ENCODE measurements around the gene GNMT. TPM values are rescaled to one million over a fixed set of nuclear protein-coding genes. Genes with fewer than 3 reads are reported as not detected.

The GNMT gene
- polyA plus RNA-seq, 1 of the 3 experiments (the other 2 are of a cell fraction): 2.0 TPM

DNA sequence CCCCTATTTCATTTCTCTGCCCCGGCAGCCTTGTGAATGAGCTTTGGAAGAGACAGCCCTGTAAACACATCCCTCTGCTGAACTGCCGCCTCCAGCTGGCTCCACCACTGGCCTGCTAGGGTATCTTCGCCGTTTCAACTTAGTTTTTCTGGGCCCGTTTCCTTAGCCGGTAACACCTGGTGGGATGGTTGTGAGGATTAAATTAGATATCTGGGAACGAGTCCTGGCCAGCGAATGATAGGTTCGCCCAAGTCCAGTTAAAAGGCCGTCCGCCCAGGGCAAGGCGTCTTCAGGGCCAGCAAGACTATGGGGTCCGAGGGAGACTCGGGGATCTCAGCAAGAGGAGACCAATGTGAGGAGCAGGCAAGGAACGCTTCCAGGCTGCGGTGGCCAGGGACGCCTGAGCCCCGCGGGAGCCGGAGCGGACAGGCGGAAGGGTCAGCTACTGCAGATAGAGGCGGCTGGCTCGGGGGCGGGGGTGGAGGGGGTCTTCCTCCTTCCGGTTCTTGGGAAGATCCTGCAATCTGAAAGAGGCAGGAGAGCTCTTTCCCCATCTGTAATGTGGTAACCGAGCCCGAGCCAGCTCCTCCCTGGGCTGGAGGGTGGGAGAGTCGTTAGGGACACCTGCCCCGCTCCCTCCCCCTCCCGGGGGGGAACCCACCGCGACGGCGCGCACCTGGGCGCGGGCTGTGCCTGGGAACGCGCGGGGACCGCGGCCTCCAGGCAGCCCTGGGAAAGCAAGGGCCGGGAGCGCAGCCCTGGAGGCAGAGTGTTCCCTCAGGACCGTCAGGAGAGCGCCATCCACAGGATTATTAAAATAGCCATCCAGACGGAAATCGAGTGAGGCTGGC lies 49.2 kb upstream of the GNMT start:
- H2AFZ ChIP-seq (ENCODE audit: low read depth): no peak overlapping the region
- no peaks in the 10 kb centered on the region for H3K79me2 ChIP-seq (ENCODE audit: insufficient read depth)
- no peaks in the 10 kb centered on the region for H3K36me3 ChIP-seq (replicated peaks in 1 of 2; ENCODE audit: control insufficient read depth in 1 of 2, insufficient read depth in 2 of 2, low read length in 1 of 2)
- no peaks in the 10 kb centered on the region for H3K9me2 ChIP-seq
- no peak overlapping the region for H3K9ac ChIP-seq
- H3K4me3 ChIP-seq (ENCODE audit: low read depth in 2 of 2, low read length in 1 of 2): no peak overlapping the region
- ChIA-PET POLR2A (no interaction called here), CTCF (interaction anchor here (0.9 to 1.6 kb wide), 2 partner anchors 11 to 232 kb away, joined by 3 to 7 read pairs; no protein-coding TSS in a partner anchor)
- TF ChIP-seq RCOR1 (IDR thresholded peaks at IDR 0.05; ENCODE audit: low read length) (no peak), SMC3 (IDR thresholded peaks at IDR 0.05; ENCODE audit: low read depth, low read length) (no peak), JUND (IDR thresholded peaks at IDR 0.05) (no peak), SIN3A (IDR thresholded peaks at IDR 0.05; ENCODE audit: borderline replicate concordance, low read depth, low read length) (no peak), FOXM1 (IDR thresholded peaks at IDR 0.05; ENCODE audit: low read depth) (no peak), EP300 (IDR thresholded peaks at IDR 0.05; ENCODE audit: borderline replicate concordance in 1 of 2, low read depth in 1 of 2, low read length in 1 of 2) (no peak), GATA2 (CRISPR knock-in tag; IDR thresholded peaks at IDR 0.05) (no peak)
- TF ChIP-seq, protein P1, sequence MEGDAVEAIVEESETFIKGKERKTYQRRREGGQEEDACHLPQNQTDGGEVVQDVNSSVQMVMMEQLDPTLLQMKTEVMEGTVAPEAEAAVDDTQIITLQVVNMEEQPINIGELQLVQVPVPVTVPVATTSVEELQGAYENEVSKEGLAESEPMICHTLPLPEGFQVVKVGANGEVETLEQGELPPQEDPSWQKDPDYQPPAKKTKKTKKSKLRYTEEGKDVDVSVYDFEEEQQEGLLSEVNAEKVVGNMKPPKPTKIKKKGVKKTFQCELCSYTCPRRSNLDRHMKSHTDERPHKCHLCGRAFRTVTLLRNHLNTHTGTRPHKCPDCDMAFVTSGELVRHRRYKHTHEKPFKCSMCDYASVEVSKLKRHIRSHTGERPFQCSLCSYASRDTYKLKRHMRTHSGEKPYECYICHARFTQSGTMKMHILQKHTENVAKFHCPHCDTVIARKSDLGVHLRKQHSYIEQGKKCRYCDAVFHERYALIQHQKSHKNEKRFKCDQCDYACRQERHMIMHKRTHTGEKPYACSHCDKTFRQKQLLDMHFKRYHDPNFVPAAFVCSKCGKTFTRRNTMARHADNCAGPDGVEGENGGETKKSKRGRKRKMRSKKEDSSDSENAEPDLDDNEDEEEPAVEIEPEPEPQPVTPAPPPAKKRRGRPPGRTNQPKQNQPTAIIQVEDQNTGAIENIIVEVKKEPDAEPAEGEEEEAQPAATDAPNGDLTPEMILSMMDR (IDR thresholded peaks at IDR 0.05): no peak
- TF ChIP-seq, protein P2, sequence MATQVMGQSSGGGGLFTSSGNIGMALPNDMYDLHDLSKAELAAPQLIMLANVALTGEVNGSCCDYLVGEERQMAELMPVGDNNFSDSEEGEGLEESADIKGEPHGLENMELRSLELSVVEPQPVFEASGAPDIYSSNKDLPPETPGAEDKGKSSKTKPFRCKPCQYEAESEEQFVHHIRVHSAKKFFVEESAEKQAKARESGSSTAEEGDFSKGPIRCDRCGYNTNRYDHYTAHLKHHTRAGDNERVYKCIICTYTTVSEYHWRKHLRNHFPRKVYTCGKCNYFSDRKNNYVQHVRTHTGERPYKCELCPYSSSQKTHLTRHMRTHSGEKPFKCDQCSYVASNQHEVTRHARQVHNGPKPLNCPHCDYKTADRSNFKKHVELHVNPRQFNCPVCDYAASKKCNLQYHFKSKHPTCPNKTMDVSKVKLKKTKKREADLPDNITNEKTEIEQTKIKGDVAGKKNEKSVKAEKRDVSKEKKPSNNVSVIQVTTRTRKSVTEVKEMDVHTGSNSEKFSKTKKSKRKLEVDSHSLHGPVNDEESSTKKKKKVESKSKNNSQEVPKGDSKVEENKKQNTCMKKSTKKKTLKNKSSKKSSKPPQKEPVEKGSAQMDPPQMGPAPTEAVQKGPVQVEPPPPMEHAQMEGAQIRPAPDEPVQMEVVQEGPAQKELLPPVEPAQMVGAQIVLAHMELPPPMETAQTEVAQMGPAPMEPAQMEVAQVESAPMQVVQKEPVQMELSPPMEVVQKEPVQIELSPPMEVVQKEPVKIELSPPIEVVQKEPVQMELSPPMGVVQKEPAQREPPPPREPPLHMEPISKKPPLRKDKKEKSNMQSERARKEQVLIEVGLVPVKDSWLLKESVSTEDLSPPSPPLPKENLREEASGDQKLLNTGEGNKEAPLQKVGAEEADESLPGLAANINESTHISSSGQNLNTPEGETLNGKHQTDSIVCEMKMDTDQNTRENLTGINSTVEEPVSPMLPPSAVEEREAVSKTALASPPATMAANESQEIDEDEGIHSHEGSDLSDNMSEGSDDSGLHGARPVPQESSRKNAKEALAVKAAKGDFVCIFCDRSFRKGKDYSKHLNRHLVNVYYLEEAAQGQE (IDR thresholded peaks at IDR 0.05; ENCODE audit: low read depth, low read length): no peak
- TF ChIP-seq, protein P3, sequence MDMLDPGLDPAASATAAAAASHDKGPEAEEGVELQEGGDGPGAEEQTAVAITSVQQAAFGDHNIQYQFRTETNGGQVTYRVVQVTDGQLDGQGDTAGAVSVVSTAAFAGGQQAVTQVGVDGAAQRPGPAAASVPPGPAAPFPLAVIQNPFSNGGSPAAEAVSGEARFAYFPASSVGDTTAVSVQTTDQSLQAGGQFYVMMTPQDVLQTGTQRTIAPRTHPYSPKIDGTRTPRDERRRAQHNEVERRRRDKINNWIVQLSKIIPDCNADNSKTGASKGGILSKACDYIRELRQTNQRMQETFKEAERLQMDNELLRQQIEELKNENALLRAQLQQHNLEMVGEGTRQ (IDR thresholded peaks at IDR 0.05; ENCODE audit: borderline replicate concordance, low read depth, low read length): no peak
- H3F3A ChIP-seq (replicated peaks; ENCODE audit: insufficient read depth): no peaks in the 10 kb centered on the region
- no peaks in the 10 kb centered on the region for H3K4me1 ChIP-seq (ENCODE audit: control insufficient read depth in 1 of 2, insufficient read depth in 2 of 2, low read depth in 1 of 2, low read length in 1 of 2)
- H4K20me1 ChIP-seq (ENCODE audit: insufficient read depth): no peaks in the 10 kb centered on the region
- H3K4me2 ChIP-seq: no peak overlapping the region
- H3K9me3 ChIP-seq: no peaks in the 10 kb centered on the region
- peak; percentile 32 for DNase-seq
- H3K27ac ChIP-seq (ENCODE audit: low read depth in 2 of 2, low read length in 1 of 2): no peak overlapping the region
- H3K27me3 ChIP-seq (ENCODE audit: insufficient read depth): no peaks in the 10 kb centered on the region
- WGBS (ENCODE audit: low lambda C conversion rate): 68% methylated on average over 31 of the region's 49 CpGs

Data from SK-N-SH (cell line).